Adrenal gland (tissue), 12 donors: ENCODE results near the gene HEPACAM. TPM values are rescaled to one million over a fixed set of nuclear protein-coding genes. Genes with fewer than 3 reads are reported as not detected.
A peak's percentile ranks its signal among the peaks of the same experiment; 100 is the strongest.

Experiments used
- DNase-seq, 7 donors: peaks; one replicate each; pipeline ENCODE4 v3.0.0-alpha.2; 2019 to 2020
- H3K27ac ChIP-seq, 5 donors: fragments of 200-600 bp; sonication (generic) in 4 of 5; 1 replicate in 3 of 5; 2 replicates in 2 of 5; pipeline versions ENCODE4 v1.5.1 to v1.8.0; 2016 to 2020; ENCODE audit warnings: mild to moderate bottlenecking in 1 of 5
- H3K27me3 ChIP-seq: fragments of 200-600 bp; 2 replicates; pipeline ENCODE4 v1.8.0; 2021
- H3K36me3 ChIP-seq, 2 donors: fragments of 200-600 bp; replicated peaks in 1 of 2; 1 replicate in 1 of 2; 2 replicates in 1 of 2; pipeline versions ENCODE4 v1.5.1 to v1.8.0; 2018 to 2022
- H3K4me1 ChIP-seq, 2 donors: fragments of 200-600 bp; replicated peaks in 1 of 2; 1 replicate in 1 of 2; 2 replicates in 1 of 2; pipeline versions ENCODE4 v1.5.1 to v1.8.0; 2018 to 2021
- H3K4me3 ChIP-seq, 4 donors: fragments of 200-600 bp; sonication (generic) in 3 of 4; one replicate each; pipeline ENCODE4 v1.5.1; 2016 to 2018
- H3K9me3 ChIP-seq, 3 donors: fragments of 200-600 bp; sonication (generic) in 1 of 3; replicated peaks in 1 of 3; 1 replicate in 2 of 3; 2 replicates in 1 of 3; pipeline versions ENCODE4 v1.5.1 to v1.8.0; 2016 to 2021
- CTCF ChIP-seq, 6 experiments: fragments of 450-650 bp in 4 of 6; fragments of 200-600 bp in 2 of 6; sonication (generic) in 1 of 6; IDR thresholded peaks; 1 replicate in 5 of 6; 2 replicates in 1 of 6; pipeline versions ENCODE4 v1.5.1 to v1.8.0; 2016 to 2021; ENCODE audit warnings: antibody characterized with exemption in 6 of 6, mild to moderate bottlenecking in 2 of 6, moderate library complexity in 1 of 6
- POLR2A ChIP-seq, 2 donors: fragments of 450-650 bp; IDR thresholded peaks; one replicate each; pipeline ENCODE4 v1.6.1; 2017; ENCODE audit warnings: antibody characterized with exemption in 2 of 2, mild to moderate bottlenecking in 2 of 2, moderate library complexity in 1 of 2
- WGBS, 4 donors: extraction: QIAGEN DNeasy Blood & Tissue Kit in 2 of 4; methylation state at CpG; one replicate each; pipeline versions ENCODE4 v1.1.5 to v1.1.7; 2013 to 2017; 5-methylcytosine and 5-hydroxymethylcytosine counted together
- intact Hi-C, 2 donors: fragments of 100-400 bp; cut with DNase I; formaldehyde crosslinking; loops; one replicate each; pipeline versions ENCODE4 v1.14.1 to v1.15.0; 2022 to 2023
- polyA plus RNA-seq, 3 donors: library from polyadenylated mRNA; stranded (reverse); fragments of 200-250 nt in 2 of 3; fragments of 350-450 nt in 1 of 3; fragmentation: Illumina TruSeq in 1 of 3; extraction: RNeasy Lipid Tissue Mini Kit (QIAGEN cat#74804) in 1 of 3; gene quantifications; one replicate each; pipeline ENCODE4 v1.2.3, GENCODE V29; 2013 to 2014
- total RNA-seq, 9 donors: library from RNA; depleted of rRNA in 4 of 9; stranded (reverse); fragments of >200 nt in 4 of 9; fragments of 120-200 nt in 1 of 9; fragmentation: NEBNext Ultra II Directional in 1 of 9; extraction: Animal tissue kit (Norgen Biotek cat#: 25700) in 1 of 9; gene quantifications; one replicate each; pipeline versions ENCODE4 v1.1.0 to v1.2.4, GENCODE V29; 2013 to 2023
- donor health status: healthy with polysubstance abuse.
- donor health status: Bipolar disorder and iron deficiency.
- donor health status: DM: yes; HTN: yes; CAD: no.
- donor health status: DM: no; HTN: no; CAD: no.
- donor health status: DM: no; HTN: no; CAD: no.
- donor health status: DM: yes; HTN: yes; CAD: no.

The HEPACAM gene
- total and polyA plus RNA-seq, 12 donors: 0.06 to 2.3 (median 0.24) TPM; not detected in 3

- Histone ChIP-seq H3K27ac (no peak overlapping the region), H3K4me3 (no peak overlapping the region), H3K9me3 (no peaks in the 10 kb centered on the region), H3K27me3 (no peaks in the 10 kb centered on the region), H3K4me1 (peaks cover 7 to 8% of the 10 kb centered on the region in 2 donors), H3K36me3 (no peaks in the 10 kb centered on the region)
- TF ChIP-seq CTCF (IDR thresholded peaks at IDR 0.05) (no peak), POLR2A (IDR thresholded peaks at IDR 0.05) (no peak)
- no peak for DNase-seq
- intact Hi-C loops: no loop called here
Observed at GRCh38 chr11:124916370-124916710, 19.5 kb downstream of the HEPACAM start.

GRCh38 chr11:124915541-124916369 lies 20.1 kb downstream of the HEPACAM start:
- intact Hi-C loops: no loop called here
- no peaks in the 10 kb centered on the region for H3K27me3 ChIP-seq
- H3K4me3 ChIP-seq: no peak overlapping the region
- WGBS, 4 donors: 78 to 83% (median 80%) methylated on average over 3 of the region's 3 CpGs
- peaks cover 2% of the 10 kb centered on the region in 2 donors for H3K4me1 ChIP-seq
- no peaks in the 10 kb centered on the region for H3K36me3 ChIP-seq
- no peak for DNase-seq
- no peak for TF ChIP-seq POLR2A (IDR thresholded peaks at IDR 0.05)
- no peak for TF ChIP-seq CTCF (IDR thresholded peaks at IDR 0.05)
- no peak overlapping the region for H3K27ac ChIP-seq
- H3K9me3 ChIP-seq: no peaks in the 10 kb centered on the region

GRCh38 chr11:124902616-124903015 lies 33.2 kb downstream of the HEPACAM start:
- H3K4me1 ChIP-seq: peaks cover 10 to 21% of the 10 kb centered on the region in 2 donors
- no peak for TF ChIP-seq POLR2A (IDR thresholded peaks at IDR 0.05)
- TF ChIP-seq CTCF (IDR thresholded peaks at IDR 0.05): no peak
- intact Hi-C loops: no loop called here
- H3K9me3 ChIP-seq: no peaks in the 10 kb centered on the region
- no peak overlapping the region for H3K27ac ChIP-seq
- no peaks in the 10 kb centered on the region for H3K36me3 ChIP-seq
- 90 to 98% (median 93%) methylated on average over 1 of the region's 1 CpG for WGBS, 4 donors
- no peak overlapping the region for H3K4me3 ChIP-seq
- no peaks in the 10 kb centered on the region for H3K27me3 ChIP-seq
- no peak for DNase-seq

- DNase-seq: peak in 4 of 7 donors; percentile 42 to 75 (median 56)
- intact Hi-C loops: no loop called here
- no peaks in the 10 kb centered on the region for H3K9me3 ChIP-seq
- peaks cover 10 to 21% of the 10 kb centered on the region in 2 donors for H3K4me1 ChIP-seq
- 67 to 83% (median 70%) methylated on average over 3 to 5 of the region's 5 CpGs for WGBS, 4 donors
- no peaks in the 10 kb centered on the region for H3K36me3 ChIP-seq
- TF ChIP-seq CTCF (IDR thresholded peaks at IDR 0.05) (no peak), POLR2A (IDR thresholded peaks at IDR 0.05) (no peak)
- H3K27me3 ChIP-seq: no peaks in the 10 kb centered on the region
- H3K27ac ChIP-seq: peak overlapping the region in 2 of 5 donors; percentile 76 to 91
- H3K4me3 ChIP-seq: no peak overlapping the region
Observed at GRCh38 chr11:124900464-124900863, 35.4 kb downstream of the HEPACAM start.
